HepG2 (cell line): Measurements from ENCODE around the gene RTF1. TPM values are rescaled to one million over a fixed set of nuclear protein-coding genes. Genes with fewer than 3 reads are reported as not detected.

Source experiments
- ADNP ChIP-seq: sonication (generic); formaldehyde crosslinking; IDR thresholded peaks from 2 replicates; pipeline ENCODE4 v1.4.0; 2020; ENCODE audit warnings: missing genetic modification reagents
- BCL6 ChIP-seq: IDR thresholded peaks from 2 replicates; pipeline ENCODE4 v1.6.1; 2016; ENCODE audit warnings: missing genetic modification reagents, missing compliant biosample characterization
- HOXA3 ChIP-seq: sonication (generic); formaldehyde crosslinking; IDR thresholded peaks from 2 replicates; pipeline ENCODE4 v1.5.0; 2020; ENCODE audit warnings: missing genetic modification reagents
- KLF12 ChIP-seq: sonication (generic); formaldehyde crosslinking; IDR thresholded peaks from 2 replicates; pipeline ENCODE4 v1.4.0; 2020; ENCODE audit warnings: missing genetic modification reagents, borderline replicate concordance
- KLF6 ChIP-seq: IDR thresholded peaks from 2 replicates; pipeline ENCODE4 v1.8.0; 2016; ENCODE audit warnings: missing biosample characterization, missing genetic modification reagents
- NFYB ChIP-seq: sonication (generic); formaldehyde crosslinking; IDR thresholded peaks from 2 replicates; pipeline ENCODE4 v1.4.0; 2020; ENCODE audit warnings: missing genetic modification reagents
- PAWR ChIP-seq: sonication (generic); formaldehyde crosslinking; IDR thresholded peaks from 2 replicates; pipeline ENCODE4 v1.4.0; 2020; ENCODE audit warnings: missing genetic modification reagents, mild to moderate bottlenecking, borderline replicate concordance
- RFX3 ChIP-seq: IDR thresholded peaks from 2 replicates; pipeline ENCODE4 v1.6.1; 2016; ENCODE audit warnings: missing biosample characterization, missing genetic modification reagents
- SKI ChIP-seq: fragments of 450-650 bp; IDR thresholded peaks from one replicate; pipeline ENCODE4 v1.6.1; 2018; ENCODE audit warnings: mild to moderate bottlenecking; ENCODE audit not compliant: partially characterized antibody
- THYN1 ChIP-seq: sonication (generic); formaldehyde crosslinking; IDR thresholded peaks from 2 replicates; pipeline ENCODE4 v1.8.1; 2023; ENCODE audit warnings: low read depth, mild to moderate bottlenecking, moderate library complexity, missing genetic modification reagents, borderline replicate concordance
- TMF1 ChIP-seq: sonication (generic); formaldehyde crosslinking; IDR thresholded peaks from 2 replicates; pipeline ENCODE4 v1.8.1; 2022; ENCODE audit warnings: low read depth, missing genetic modification reagents
- YEATS4 ChIP-seq: sonication (generic); formaldehyde crosslinking; IDR thresholded peaks from 2 replicates; pipeline ENCODE4 v1.4.0; 2020; ENCODE audit warnings: missing genetic modification reagents, borderline replicate concordance
- polyA plus RNA-seq, 8 experiments: library from polyadenylated mRNA; depleted of rRNA in 3 of 8; stranded (reverse) in 7 of 8; unstranded in 1 of 8; fragments of >200 nt; fragmentation: Illumina TruSeq in 4 of 8; extraction: Trizol in 4 of 8; gene quantifications; 2 replicates each; pipeline versions ENCODE4 v1.2.1 to v1.2.3, GENCODE V29; 2011 to 2016; ENCODE audit warnings: low read depth in 4 of 8, missing spikeins in 1 of 8, mixed read lengths in 1 of 8; ENCODE audit not compliant: insufficient read depth in 1 of 8
- total RNA-seq, 5 experiments: library from RNA; depleted of rRNA; stranded (reverse); fragments of >200 nt; fragmentation: Illumina TruSeq; extraction: Trizol; gene quantifications; 2 replicates each; pipeline ENCODE4 v1.2.3, GENCODE V29; 2016; ENCODE audit warnings: low read depth in 1 of 5
- TF ChIP-seq, protein P1 (sequence below): sonication (generic); formaldehyde crosslinking; IDR thresholded peaks from 2 replicates; pipeline ENCODE4 v1.5.1; 2020; ENCODE audit warnings: missing genetic modification reagents, mild to moderate bottlenecking, borderline replicate concordance
- TF ChIP-seq, protein P2 (sequence below): sonication (generic); formaldehyde crosslinking; IDR thresholded peaks from 2 replicates; pipeline ENCODE4 v1.4.0; 2020; ENCODE audit warnings: low read depth, mild to moderate bottlenecking, missing genetic modification reagents
- TF ChIP-seq, protein P3 (sequence below): IDR thresholded peaks from 2 replicates; pipeline ENCODE4 v1.6.1; 2012; ENCODE audit warnings: inconsistent platforms
- TF ChIP-seq, protein P4 (sequence below): sonication (generic); formaldehyde crosslinking; IDR thresholded peaks from 2 replicates; pipeline ENCODE4 v1.9.0; 2021; ENCODE audit warnings: missing genetic modification reagents, borderline replicate concordance
- TF ChIP-seq, protein P5 (sequence below): IDR thresholded peaks from 2 replicates; pipeline ENCODE4 v1.6.1; 2016; ENCODE audit warnings: mild to moderate bottlenecking, missing biosample characterization, missing genetic modification reagents
- TF ChIP-seq, protein P6 (sequence below): sonication (generic); formaldehyde crosslinking; IDR thresholded peaks from 2 replicates; pipeline ENCODE4 v1.8.0; 2022; ENCODE audit warnings: mild to moderate bottlenecking, missing genetic modification reagents; ENCODE audit not compliant: insufficient replicate concordance
- TF ChIP-seq, protein P7 (sequence below): sonication (generic); formaldehyde crosslinking; IDR thresholded peaks from 2 replicates; pipeline ENCODE4 v1.4.0; 2020; ENCODE audit warnings: mild to moderate bottlenecking, low read depth, missing genetic modification reagents

RTF1 gene
- total and polyA plus RNA-seq, 2 of the 13 experiments (the other 11 are each of a cell fraction or from before 2014, with no cell fraction given) = 13.9 to 17.9 TPM

DNA sequence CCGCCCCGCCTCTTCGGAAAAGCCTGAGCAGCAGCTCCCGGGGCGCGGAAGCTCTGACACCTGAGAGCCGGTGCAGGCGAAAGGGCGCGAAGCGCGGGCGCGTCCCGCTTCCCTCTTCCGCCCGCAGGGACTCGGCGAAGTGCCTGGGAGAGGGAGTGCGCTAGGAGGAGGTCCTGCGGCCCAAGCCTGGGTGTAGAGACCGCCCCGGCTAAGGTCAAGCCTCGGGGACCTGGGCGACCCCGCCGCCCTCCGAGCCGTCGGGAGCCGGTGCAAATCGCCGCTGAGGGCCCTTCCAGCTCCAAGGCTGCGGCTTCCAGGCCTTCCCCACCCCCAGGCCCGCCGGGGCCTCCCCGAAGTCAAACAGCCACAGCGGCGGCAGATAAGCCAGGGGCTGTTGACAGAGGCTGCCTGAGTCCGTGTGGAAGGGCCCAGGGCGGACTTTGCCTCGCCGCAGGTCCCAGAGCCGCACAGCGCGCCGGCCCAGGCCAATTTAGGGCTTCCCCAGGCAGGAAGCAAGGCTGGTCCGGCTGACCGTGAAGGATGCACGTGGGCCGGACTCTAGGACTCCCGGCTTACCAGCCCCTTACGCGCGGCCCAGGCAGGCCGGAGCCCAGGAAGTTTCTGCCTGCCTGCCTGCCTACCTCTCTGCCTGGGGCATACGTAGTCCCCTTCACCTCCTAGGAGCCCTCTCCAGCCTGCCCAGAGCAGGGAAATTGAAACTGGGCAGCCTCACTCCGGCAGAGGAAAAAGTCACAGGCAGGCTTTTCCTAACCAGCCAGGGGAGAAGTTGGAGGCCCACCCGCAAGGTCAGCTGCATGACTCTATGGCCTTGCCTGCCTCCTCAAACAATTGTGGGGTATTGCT is 79.1 kb downstream of the RTF1 start (continued):
- TF ChIP-seq SKI = peak; percentile 80
- 0 out of 2 replicates have a peak, but pooled peaks have one; percentile 15 for TF ChIP-seq TMF1 (CRISPR knock-in tag)
- TF ChIP-seq THYN1 (CRISPR knock-in tag) = no peak
- peak; percentile 83 for TF ChIP-seq HOXA3
- TF ChIP-seq KLF12 = 0 out of 2 replicates have a peak, but pooled peaks have one; percentile 81
- peak; percentile 82; the same call in 1 of the 2 replicates for TF ChIP-seq KLF6 (CRISPR knock-in tag)
- TF ChIP-seq PAWR (CRISPR knock-in tag) = no peak
- TF ChIP-seq, protein P1, sequence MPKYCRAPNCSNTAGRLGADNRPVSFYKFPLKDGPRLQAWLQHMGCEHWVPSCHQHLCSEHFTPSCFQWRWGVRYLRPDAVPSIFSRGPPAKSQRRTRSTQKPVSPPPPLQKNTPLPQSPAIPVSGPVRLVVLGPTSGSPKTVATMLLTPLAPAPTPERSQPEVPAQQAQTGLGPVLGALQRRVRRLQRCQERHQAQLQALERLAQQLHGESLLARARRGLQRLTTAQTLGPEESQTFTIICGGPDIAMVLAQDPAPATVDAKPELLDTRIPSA (CRISPR knock-in tag) = no peak
- no peak for TF ChIP-seq NFYB (CRISPR knock-in tag)
- peak; percentile 73 for TF ChIP-seq BCL6 (CRISPR knock-in tag)
- peak; percentile 82 for TF ChIP-seq YEATS4 (CRISPR knock-in tag)
- TF ChIP-seq, protein P2, sequence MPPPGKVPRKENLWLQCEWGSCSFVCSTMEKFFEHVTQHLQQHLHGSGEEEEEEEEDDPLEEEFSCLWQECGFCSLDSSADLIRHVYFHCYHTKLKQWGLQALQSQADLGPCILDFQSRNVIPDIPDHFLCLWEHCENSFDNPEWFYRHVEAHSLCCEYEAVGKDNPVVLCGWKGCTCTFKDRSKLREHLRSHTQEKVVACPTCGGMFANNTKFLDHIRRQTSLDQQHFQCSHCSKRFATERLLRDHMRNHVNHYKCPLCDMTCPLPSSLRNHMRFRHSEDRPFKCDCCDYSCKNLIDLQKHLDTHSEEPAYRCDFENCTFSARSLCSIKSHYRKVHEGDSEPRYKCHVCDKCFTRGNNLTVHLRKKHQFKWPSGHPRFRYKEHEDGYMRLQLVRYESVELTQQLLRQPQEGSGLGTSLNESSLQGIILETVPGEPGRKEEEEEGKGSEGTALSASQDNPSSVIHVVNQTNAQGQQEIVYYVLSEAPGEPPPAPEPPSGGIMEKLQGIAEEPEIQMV (CRISPR knock-in tag) = 0 out of 2 replicates have a peak, but pooled peaks have one; percentile 50
- TF ChIP-seq, protein P3, sequence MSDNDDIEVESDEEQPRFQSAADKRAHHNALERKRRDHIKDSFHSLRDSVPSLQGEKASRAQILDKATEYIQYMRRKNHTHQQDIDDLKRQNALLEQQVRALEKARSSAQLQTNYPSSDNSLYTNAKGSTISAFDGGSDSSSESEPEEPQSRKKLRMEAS = peak; percentile 89
- TF ChIP-seq, protein P4, sequence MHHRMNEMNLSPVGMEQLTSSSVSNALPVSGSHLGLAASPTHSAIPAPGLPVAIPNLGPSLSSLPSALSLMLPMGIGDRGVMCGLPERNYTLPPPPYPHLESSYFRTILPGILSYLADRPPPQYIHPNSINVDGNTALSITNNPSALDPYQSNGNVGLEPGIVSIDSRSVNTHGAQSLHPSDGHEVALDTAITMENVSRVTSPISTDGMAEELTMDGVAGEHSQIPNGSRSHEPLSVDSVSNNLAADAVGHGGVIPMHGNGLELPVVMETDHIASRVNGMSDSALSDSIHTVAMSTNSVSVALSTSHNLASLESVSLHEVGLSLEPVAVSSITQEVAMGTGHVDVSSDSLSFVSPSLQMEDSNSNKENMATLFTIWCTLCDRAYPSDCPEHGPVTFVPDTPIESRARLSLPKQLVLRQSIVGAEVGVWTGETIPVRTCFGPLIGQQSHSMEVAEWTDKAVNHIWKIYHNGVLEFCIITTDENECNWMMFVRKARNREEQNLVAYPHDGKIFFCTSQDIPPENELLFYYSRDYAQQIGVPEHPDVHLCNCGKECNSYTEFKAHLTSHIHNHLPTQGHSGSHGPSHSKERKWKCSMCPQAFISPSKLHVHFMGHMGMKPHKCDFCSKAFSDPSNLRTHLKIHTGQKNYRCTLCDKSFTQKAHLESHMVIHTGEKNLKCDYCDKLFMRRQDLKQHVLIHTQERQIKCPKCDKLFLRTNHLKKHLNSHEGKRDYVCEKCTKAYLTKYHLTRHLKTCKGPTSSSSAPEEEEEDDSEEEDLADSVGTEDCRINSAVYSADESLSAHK (CRISPR knock-in tag) = no peak
- TF ChIP-seq, protein P5, sequence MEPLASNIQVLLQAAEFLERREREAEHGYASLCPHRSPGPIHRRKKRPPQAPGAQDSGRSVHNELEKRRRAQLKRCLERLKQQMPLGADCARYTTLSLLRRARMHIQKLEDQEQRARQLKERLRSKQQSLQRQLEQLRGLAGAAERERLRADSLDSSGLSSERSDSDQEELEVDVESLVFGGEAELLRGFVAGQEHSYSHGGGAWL (CRISPR knock-in tag) = peak; percentile 87; the same call in 1 of the 2 replicates
- TF ChIP-seq, protein P6, sequence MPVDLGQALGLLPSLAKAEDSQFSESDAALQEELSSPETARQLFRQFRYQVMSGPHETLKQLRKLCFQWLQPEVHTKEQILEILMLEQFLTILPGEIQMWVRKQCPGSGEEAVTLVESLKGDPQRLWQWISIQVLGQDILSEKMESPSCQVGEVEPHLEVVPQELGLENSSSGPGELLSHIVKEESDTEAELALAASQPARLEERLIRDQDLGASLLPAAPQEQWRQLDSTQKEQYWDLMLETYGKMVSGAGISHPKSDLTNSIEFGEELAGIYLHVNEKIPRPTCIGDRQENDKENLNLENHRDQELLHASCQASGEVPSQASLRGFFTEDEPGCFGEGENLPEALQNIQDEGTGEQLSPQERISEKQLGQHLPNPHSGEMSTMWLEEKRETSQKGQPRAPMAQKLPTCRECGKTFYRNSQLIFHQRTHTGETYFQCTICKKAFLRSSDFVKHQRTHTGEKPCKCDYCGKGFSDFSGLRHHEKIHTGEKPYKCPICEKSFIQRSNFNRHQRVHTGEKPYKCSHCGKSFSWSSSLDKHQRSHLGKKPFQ (CRISPR knock-in tag) = peak; percentile 90
- TF ChIP-seq ADNP (CRISPR knock-in tag) = peak; percentile 42; the same call in 1 of the 2 replicates
- TF ChIP-seq, protein P7, sequence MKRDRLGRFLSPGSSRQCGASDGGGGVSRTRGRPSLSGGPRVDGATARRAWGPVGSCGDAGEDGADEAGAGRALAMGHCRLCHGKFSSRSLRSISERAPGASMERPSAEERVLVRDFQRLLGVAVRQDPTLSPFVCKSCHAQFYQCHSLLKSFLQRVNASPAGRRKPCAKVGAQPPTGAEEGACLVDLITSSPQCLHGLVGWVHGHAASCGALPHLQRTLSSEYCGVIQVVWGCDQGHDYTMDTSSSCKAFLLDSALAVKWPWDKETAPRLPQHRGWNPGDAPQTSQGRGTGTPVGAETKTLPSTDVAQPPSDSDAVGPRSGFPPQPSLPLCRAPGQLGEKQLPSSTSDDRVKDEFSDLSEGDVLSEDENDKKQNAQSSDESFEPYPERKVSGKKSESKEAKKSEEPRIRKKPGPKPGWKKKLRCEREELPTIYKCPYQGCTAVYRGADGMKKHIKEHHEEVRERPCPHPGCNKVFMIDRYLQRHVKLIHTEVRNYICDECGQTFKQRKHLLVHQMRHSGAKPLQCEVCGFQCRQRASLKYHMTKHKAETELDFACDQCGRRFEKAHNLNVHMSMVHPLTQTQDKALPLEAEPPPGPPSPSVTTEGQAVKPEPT (CRISPR knock-in tag) = peak; percentile 64; the same call in 1 of the 2 replicates
- TF ChIP-seq RFX3 (CRISPR knock-in tag) = no peak
